ENCODE data around the gene AFF2.
"Not testable (repeated sequence)": the region's sequence is repeated elsewhere in the genome, so short reads cannot be mapped to it uniquely, and the experiment has no call there.

Gene AFF2

DNA sequence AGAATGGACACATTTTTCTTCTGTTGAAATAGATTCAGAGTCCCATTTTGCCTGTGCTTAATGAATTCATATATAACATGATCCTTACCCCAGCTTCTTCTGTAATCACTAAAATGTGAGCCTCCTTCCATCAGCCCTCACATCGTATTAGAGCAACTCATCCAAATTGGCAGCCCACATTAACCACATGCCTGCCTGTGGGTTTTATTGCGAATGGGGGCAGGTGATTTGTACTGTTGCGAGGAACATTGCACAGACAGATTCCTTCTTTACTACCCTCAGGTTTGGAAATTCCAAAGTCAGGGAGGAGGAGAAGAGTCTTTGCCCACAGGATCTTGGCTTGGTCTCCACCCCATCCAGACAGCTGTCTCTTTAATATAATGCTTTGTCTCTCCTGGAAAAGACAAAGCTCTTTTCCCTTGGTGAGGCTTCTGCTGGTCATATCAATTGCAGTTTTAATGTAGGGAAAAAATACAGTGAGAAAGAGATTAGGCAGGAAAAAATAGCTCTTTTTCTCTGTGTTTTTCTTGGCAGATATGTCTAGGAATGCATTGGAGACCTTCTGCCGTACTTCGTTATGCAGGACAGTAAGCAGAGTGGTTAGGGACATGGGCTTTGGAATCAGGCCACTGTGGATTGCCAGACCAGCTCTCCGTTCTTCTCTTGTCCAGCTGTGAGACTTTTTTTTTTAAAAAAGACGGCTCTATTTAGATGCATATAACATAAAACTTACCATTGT is 371.2 kb downstream of the AFF2 start:
- DNase-seq, result peak; percentile 25

DNA sequence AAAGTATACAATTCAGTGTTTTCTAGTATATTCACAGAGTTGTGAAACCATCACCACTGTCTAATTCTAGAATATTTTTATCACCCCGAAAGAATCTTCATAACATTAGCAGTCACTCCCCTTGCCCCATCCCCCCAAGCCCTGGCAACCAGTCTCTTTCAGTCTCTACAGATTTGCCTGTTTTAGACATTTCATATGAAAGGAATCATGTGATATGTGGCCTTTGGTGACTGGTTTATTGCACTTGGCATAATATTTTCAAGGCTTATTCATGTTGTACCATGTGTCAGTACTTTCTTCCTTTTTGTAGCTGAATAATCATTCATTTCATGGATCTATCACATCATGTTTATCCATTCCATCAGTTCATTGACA is 371.7 kb downstream of the AFF2 start:
- no peak for DNase-seq

DNA sequence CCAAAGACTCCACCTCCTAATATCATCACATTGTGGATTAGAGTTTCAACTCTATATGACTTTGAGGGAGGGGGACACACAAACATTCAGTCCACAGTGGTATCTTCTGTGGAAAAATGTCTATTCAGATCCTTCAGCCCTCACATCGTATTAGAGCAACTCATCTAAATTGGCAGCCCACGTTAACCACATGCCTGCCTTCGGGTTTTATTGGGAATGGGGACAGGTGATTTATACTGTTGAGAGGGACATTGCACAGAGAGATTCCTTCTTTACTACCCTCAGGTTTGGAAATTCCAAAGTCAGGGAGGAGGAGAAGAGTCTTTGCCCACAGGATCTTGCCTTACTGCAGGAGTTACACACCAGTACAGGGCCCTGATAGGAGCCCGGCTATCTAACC is 372.5 kb downstream of the AFF2 start:
- no peak for DNase-seq

DNA sequence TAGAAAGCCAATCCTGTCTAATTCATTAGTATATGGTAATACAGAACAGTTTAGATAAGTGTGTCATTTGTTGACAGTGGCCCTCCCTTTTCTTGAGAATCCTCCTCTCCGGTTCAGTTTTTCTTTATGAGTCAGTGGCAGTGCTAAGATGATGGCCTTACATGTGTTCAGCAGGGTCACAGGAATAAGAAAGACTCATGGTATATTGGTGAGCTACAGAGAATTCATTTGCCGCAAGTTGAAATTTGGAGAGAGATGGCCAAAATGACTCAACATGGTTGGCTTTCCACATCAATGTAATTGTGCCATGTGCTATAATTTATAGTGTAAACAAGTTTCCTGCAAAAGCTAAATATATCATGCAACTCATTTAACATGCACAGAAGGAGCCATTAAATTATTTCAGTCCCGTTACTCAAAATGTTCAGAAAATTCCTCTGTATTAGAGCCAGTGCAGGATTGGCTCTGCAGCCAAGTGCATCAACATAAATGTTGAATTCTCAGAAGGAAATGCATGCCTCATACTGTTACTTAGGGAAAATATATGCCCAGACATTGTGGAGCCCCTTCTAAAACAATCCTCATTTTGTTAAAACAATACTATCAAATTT is 374.3 kb downstream of the AFF2 start:
- no peak for DNase-seq

GRCh38 chrX:148878371-148878770 is 378.0 kb downstream of the AFF2 start:
- no peak for DNase-seq

GRCh38 chrX:148885203-148885602 is 384.8 kb downstream of the AFF2 start:
- no peak for DNase-seq

DNA sequence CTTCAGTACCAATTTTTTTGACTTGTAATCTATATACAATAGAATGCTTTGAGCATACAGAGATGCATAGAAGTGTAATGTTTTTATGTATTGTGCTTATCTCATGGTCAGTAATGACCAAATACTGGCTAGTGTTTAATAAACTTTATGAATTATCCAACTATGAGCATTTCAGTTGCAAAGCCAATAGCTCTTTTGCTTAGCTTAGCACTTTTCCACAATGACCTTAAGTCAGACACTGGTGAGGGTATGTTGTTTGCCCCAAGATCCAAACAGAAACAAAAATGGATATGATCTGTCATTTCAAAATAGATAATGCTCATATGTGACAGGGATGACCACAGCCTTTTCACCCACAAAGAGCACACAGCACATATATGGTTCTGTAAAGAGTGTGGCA is 393.0 kb downstream of the AFF2 start:
- DNase-seq, result no peak

DNA sequence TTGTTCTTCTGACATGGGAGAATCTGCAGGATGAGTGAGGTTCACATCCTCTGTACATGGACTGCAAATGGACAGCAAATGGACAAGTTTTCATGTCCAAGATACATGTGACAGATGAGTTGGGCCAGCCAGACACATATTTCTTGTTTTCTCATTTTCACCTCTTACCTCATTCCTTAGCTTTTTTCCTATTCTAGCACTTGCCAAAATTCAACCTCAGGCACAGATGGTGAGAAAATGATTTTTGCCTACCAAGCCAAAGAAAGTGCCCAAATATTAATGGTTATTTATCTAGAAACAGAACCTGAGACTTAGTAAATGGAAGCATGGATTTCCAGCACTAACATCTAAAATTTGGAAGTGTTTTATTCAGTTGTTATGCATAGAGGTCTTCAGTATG is 402.2 kb downstream of the AFF2 start:
- DNase-seq, result no peak

GRCh38 chrX:148903176-148903575 is 402.8 kb downstream of the AFF2 start:
- DNase-seq, result peak; percentile 29

- no peak for DNase-seq
Measured at GRCh38 chrX:148904421-148905111, 404.1 kb downstream of the AFF2 start.

DNA sequence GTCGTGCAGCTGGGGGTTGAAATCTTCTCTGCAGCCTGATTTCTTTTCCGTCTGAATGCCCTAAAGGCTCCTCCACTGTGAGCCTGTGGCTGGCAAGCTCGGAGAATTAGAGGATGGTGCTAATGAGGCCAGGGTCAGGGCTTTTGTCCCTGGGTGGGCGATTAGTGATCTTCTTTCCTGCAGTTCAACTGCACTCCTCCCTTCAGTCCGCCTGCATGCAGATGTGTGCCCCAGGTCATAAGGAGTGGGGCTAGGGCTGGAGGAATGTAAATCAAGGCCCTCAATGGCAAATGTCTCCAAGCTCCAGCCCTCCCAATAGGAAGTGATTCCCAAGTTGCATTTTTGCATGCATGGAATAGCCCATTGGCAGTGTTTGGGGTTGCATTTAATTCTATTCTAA is 405.0 kb downstream of the AFF2 start:
- DNase-seq, result peak; percentile 63

DNA sequence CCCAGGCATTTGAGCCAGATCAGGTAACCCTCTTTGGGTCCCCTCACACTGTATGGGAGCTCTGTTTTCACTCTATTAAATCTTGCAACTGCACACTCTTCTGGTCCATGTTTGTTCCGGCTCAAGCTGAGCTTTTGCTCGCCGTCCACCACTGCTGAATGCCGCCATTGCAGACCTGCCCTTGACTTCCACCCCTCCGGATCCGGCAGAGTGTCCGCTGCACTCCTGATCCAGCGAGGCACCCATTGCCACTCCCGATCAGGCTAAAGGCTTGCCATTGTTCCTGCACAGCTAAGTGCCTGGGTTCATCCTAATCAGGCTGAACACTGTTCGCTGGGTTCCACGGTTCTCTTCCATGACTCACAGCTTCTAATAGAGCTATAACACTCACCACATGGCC is 406.2 kb downstream of the AFF2 start:
- DNase-seq, result not testable (repeated sequence)

DNA sequence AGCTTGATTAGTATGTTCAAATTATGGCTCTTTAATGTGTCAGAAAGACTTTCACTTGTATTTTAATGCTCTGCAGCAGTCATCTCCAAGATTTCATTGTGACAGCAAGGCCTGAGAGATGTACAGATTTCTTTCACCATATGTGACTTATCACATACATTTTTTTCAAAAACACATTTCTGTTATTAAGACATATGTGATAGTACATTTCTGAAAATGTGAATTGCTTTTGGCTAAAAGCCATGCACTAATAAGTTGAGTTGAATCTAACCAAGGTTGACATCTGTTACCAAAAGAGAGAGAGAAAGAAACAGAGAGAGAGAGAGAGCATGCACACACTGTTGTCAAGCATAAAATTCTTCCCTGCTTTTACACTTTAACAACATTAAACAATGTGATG is 409.3 kb downstream of the AFF2 start:
- peak; percentile 40 for DNase-seq

- DNase-seq, result no peak
Measured at GRCh38 chrX:148913971-148914370, 413.6 kb downstream of the AFF2 start.

GRCh38 chrX:148914783-148915182 is 414.4 kb downstream of the AFF2 start:
- DNase-seq, result no peak

- DNase-seq, result no peak
Measured at GRCh38 chrX:148915474-148915873, 415.1 kb downstream of the AFF2 start.

DNA sequence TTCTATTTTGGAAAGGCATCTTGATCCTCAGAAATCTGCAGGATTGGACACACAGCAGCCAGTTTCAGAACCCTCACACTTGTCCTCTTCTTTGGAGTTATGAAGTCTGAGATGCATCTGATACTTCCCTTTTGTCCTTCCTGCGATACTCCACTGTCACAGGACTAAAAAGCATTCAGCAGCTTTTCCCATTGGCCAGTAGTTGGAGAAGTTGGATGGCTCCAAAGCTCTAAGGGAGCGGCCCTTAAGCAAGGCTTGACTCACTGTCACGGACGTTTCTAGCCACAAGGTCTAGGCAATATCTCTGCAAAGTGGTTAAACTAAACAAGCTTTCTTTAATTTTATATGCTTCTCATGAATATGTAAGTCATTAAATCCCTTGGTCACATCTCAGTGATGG is 417.0 kb downstream of the AFF2 start:
- no peak for DNase-seq

- DNase-seq, result no peak
Measured at GRCh38 chrX:148923631-148924030, 423.2 kb downstream of the AFF2 start.

- no peak for DNase-seq
Measured at GRCh38 chrX:148926371-148926770, 426.0 kb downstream of the AFF2 start.

- no peak for DNase-seq
Measured at GRCh38 chrX:148928811-148929210, 428.4 kb downstream of the AFF2 start.

GRCh38 chrX:148929686-148930085 is 429.3 kb downstream of the AFF2 start:
- no peak for DNase-seq

- no peak for DNase-seq
Measured at GRCh38 chrX:148930206-148930729, 429.9 kb downstream of the AFF2 start.

- DNase-seq, result no peak
Measured at GRCh38 chrX:148933881-148934280, 433.5 kb downstream of the AFF2 start.

DNA sequence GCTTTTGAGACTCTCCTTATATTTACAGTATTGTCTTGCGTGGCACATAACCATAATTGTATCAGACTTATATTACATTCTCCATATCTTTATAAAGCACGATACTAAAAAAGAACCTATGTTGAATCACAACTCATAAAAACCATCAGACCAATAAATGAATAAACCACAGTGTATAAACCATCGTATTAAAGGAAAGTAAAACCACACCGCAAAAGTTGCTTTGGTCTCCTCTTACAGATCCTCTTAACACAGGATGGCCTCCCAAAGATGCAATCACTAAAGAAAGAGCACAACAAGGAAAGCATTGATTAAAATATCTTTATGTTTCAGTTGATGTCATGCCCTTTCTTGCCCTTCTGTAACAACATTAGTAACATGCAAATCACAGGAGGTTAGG is 437.9 kb downstream of the AFF2 start:
- DNase-seq, result no peak

Data from eye (tissue), 1 donor.